HepG2 (cell line): Measurements from ENCODE around the gene MRPS14. TPM values are rescaled to one million over a fixed set of nuclear protein-coding genes. Genes with fewer than 3 reads are reported as not detected.

ENCODE experiments used
- ATF7 ChIP-seq, 2 experiments: fragments of 450-650 bp in 1 of 2; sonication (generic) in 1 of 2; formaldehyde crosslinking in 1 of 2; IDR thresholded peaks; 2 replicates each; pipeline versions ENCODE4 v1.4.0 to v1.6.1; 2016 to 2020; ENCODE audit warnings: antibody characterized with exemption in 1 of 2, mild to moderate bottlenecking in 1 of 2, missing genetic modification reagents in 1 of 2
- CCDC6 ChIP-seq: sonication (generic); formaldehyde crosslinking; IDR thresholded peaks from 2 replicates; pipeline ENCODE4 v1.8.1; 2022; ENCODE audit warnings: mild to moderate bottlenecking, missing genetic modification reagents, moderate library complexity
- HDAC2 ChIP-seq: sonication (generic); formaldehyde crosslinking; IDR thresholded peaks from 2 replicates; pipeline ENCODE4 v1.4.0; 2020; ENCODE audit warnings: missing genetic modification reagents
- IKZF4 ChIP-seq: sonication (generic); formaldehyde crosslinking; IDR thresholded peaks from 2 replicates; pipeline ENCODE4 v1.5.1; 2020; ENCODE audit warnings: borderline replicate concordance, mild to moderate bottlenecking, low read depth, missing genetic modification reagents; ENCODE audit errors: not compliant biosample characterization
- NCOA1 ChIP-seq: sonication (generic); formaldehyde crosslinking; IDR thresholded peaks from 2 replicates; pipeline ENCODE4 v1.9.0; 2021; ENCODE audit warnings: missing genetic modification reagents
- NCOA2 ChIP-seq: sonication (generic); formaldehyde crosslinking; IDR thresholded peaks from 2 replicates; pipeline ENCODE4 v1.8.0; 2022; ENCODE audit warnings: inconsistent platforms
- ZNF430 ChIP-seq: sonication (generic); formaldehyde crosslinking; IDR thresholded peaks from 2 replicates; pipeline ENCODE4 v1.9.0; 2021; ENCODE audit warnings: mild to moderate bottlenecking, missing genetic modification reagents
- ZNF576 ChIP-seq: sonication (generic); formaldehyde crosslinking; IDR thresholded peaks from 2 replicates; pipeline ENCODE4 v1.4.0; 2020; ENCODE audit warnings: mild to moderate bottlenecking, missing genetic modification reagents
- ZNF670 ChIP-seq: sonication (generic); formaldehyde crosslinking; IDR thresholded peaks from 2 replicates; pipeline ENCODE4 v1.8.0; 2022; ENCODE audit warnings: mild to moderate bottlenecking, missing genetic modification reagents, borderline replicate concordance
- ZNF773 ChIP-seq: sonication (generic); formaldehyde crosslinking; IDR thresholded peaks from 2 replicates; pipeline ENCODE4 v1.4.0; 2020; ENCODE audit warnings: missing genetic modification reagents, borderline replicate concordance
- ZNF775 ChIP-seq: sonication (generic); formaldehyde crosslinking; IDR thresholded peaks from 2 replicates; pipeline ENCODE4 v1.4.0; 2020; ENCODE audit warnings: missing genetic modification reagents, mild to moderate bottlenecking, moderate library complexity, borderline replicate concordance
- ZNF800 ChIP-seq: sonication (generic); formaldehyde crosslinking; IDR thresholded peaks from 2 replicates; pipeline ENCODE4 v1.4.0; 2020; ENCODE audit warnings: missing genetic modification reagents
- polyA plus RNA-seq, 8 experiments: library from polyadenylated mRNA; depleted of rRNA in 3 of 8; stranded (reverse) in 7 of 8; unstranded in 1 of 8; fragments of >200 nt; fragmentation: Illumina TruSeq in 4 of 8; extraction: Trizol in 4 of 8; gene quantifications; 2 replicates each; pipeline versions ENCODE4 v1.2.1 to v1.2.3, GENCODE V29; 2011 to 2016; ENCODE audit warnings: low read depth in 4 of 8, missing spikeins in 1 of 8, mixed read lengths in 1 of 8; ENCODE audit not compliant: insufficient read depth in 1 of 8
- total RNA-seq, 5 experiments: library from RNA; depleted of rRNA; stranded (reverse); fragments of >200 nt; fragmentation: Illumina TruSeq; extraction: Trizol; gene quantifications; 2 replicates each; pipeline ENCODE4 v1.2.3, GENCODE V29; 2016; ENCODE audit warnings: low read depth in 1 of 5
- TF ChIP-seq, protein P1 (sequence below), 2 experiments: sonication (generic) in 1 of 2; formaldehyde crosslinking in 1 of 2; IDR thresholded peaks; 2 replicates each; pipeline versions ENCODE4 v1.6.1 to v1.9.0; 2014 to 2022; ENCODE audit warnings: antibody characterized with exemption in 1 of 2, borderline replicate concordance in 1 of 2, inconsistent platforms in 1 of 2, low read depth in 1 of 2, missing genetic modification reagents in 1 of 2
- TF ChIP-seq, protein P2 (sequence below): sonication (generic); formaldehyde crosslinking; IDR thresholded peaks from 2 replicates; pipeline ENCODE4 v1.4.0; 2020; ENCODE audit warnings: missing genetic modification reagents

MRPS14 gene
- total and polyA plus RNA-seq, 2 of the 13 experiments (the other 11 are each of a cell fraction or from before 2014, with no cell fraction given): 36.6 to 43.2 TPM

GRCh38 chr1:174999216-174999935 is 23.8 kb downstream of the MRPS14 start (continued):
- TF ChIP-seq ZNF670 (CRISPR knock-in tag) (no peak; the same call in 1 of the 2 replicates), CCDC6 (CRISPR knock-in tag) (no peak; the same call in none of the 2 replicates), ZNF775 (CRISPR knock-in tag) (no peak), HDAC2 (CRISPR knock-in tag) (peak; percentile 50; the same call in 1 of the 2 replicates), ZNF576 (CRISPR knock-in tag) (no peak), ATF7 (IDR thresholded peaks at IDR 0.05) (peak; percentile 69), ATF7 (CRISPR knock-in tag; IDR thresholded peaks at IDR 0.05) (0 out of 2 replicates have a peak, but pooled peaks have one; percentile 31), ZNF800 (CRISPR knock-in tag) (no peak), NCOA1 (CRISPR knock-in tag) (peak; percentile 55; the same call in 1 of the 2 replicates), ZNF430 (0 out of 2 replicates have a peak, but pooled peaks have one; percentile 10), IKZF4 (CRISPR knock-in tag) (no peak), ZNF773 (CRISPR knock-in tag) (no peak), NCOA2 (CRISPR knock-in tag) (no peak; the same call in 1 of the 2 replicates)
- TF ChIP-seq, protein P1, sequence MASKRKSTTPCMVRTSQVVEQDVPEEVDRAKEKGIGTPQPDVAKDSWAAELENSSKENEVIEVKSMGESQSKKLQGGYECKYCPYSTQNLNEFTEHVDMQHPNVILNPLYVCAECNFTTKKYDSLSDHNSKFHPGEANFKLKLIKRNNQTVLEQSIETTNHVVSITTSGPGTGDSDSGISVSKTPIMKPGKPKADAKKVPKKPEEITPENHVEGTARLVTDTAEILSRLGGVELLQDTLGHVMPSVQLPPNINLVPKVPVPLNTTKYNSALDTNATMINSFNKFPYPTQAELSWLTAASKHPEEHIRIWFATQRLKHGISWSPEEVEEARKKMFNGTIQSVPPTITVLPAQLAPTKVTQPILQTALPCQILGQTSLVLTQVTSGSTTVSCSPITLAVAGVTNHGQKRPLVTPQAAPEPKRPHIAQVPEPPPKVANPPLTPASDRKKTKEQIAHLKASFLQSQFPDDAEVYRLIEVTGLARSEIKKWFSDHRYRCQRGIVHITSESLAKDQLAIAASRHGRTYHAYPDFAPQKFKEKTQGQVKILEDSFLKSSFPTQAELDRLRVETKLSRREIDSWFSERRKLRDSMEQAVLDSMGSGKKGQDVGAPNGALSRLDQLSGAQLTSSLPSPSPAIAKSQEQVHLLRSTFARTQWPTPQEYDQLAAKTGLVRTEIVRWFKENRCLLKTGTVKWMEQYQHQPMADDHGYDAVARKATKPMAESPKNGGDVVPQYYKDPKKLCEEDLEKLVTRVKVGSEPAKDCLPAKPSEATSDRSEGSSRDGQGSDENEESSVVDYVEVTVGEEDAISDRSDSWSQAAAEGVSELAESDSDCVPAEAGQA (IDR thresholded peaks at IDR 0.05; ENCODE audit: low read depth): peak; percentile 99
- TF ChIP-seq, protein P1 (CRISPR knock-in tag; IDR thresholded peaks at IDR 0.05; ENCODE audit: borderline replicate concordance): no peak
- TF ChIP-seq, protein P2, sequence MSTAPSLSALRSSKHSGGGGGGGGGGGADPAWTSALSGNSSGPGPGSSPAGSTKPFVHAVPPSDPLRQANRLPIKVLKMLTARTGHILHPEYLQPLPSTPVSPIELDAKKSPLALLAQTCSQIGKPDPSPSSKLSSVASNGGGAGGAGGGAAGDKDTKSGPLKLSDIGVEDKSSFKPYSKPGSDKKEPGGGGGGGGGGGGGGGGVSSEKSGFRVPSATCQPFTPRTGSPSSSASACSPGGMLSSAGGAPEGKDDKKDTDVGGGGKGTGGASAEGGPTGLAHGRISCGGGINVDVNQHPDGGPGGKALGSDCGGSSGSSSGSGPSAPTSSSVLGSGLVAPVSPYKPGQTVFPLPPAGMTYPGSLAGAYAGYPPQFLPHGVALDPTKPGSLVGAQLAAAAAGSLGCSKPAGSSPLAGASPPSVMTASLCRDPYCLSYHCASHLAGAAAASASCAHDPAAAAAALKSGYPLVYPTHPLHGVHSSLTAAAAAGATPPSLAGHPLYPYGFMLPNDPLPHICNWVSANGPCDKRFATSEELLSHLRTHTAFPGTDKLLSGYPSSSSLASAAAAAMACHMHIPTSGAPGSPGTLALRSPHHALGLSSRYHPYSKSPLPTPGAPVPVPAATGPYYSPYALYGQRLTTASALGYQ: no peak
